ENCODE data around the gene PIGR.

DNA sequence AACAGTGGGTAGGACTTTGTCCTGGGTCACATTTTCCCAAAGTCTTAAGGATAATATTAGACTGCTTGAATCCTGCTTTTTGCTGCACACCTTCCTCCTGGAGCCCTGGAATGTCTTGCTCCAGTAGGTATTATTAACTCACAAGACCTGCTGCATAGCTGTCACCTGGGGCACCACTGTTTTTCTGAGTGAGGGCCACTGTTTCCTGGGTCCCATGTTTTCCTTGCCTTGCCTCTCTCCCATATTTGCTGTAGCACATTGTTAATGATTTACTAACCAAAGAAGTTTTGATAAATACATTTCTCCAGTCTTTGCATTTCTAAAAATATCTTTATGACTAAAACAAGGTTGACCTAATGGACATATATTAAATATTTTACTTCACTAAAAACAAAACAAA, 46.5 kb upstream of the PIGR start:
- no peak for TF ChIP-seq EZH2 (IDR thresholded peaks at IDR 0.05; ENCODE audit: borderline replicate concordance, control insufficient read depth, low read depth, low read length)
- no peak for TF ChIP-seq SIN3A (IDR thresholded peaks at IDR 0.05; ENCODE audit: low read depth, low read length)
- TF ChIP-seq, protein P1, sequence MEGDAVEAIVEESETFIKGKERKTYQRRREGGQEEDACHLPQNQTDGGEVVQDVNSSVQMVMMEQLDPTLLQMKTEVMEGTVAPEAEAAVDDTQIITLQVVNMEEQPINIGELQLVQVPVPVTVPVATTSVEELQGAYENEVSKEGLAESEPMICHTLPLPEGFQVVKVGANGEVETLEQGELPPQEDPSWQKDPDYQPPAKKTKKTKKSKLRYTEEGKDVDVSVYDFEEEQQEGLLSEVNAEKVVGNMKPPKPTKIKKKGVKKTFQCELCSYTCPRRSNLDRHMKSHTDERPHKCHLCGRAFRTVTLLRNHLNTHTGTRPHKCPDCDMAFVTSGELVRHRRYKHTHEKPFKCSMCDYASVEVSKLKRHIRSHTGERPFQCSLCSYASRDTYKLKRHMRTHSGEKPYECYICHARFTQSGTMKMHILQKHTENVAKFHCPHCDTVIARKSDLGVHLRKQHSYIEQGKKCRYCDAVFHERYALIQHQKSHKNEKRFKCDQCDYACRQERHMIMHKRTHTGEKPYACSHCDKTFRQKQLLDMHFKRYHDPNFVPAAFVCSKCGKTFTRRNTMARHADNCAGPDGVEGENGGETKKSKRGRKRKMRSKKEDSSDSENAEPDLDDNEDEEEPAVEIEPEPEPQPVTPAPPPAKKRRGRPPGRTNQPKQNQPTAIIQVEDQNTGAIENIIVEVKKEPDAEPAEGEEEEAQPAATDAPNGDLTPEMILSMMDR (IDR thresholded peaks at IDR 0.05 in 2 of 3, conservative IDR thresholded peaks at IDR 0.05 in 1 of 3; ENCODE audit: control insufficient read depth in 2 of 3, extremely low read depth in 1 of 3, insufficient read depth in 1 of 3, low read depth in 3 of 3, low read length in 3 of 3), result no peak
- no peak for TF ChIP-seq CHD1 (IDR thresholded peaks at IDR 0.05; ENCODE audit: low read depth, low read length)
- no peak for TF ChIP-seq TARDBP (IDR thresholded peaks at IDR 0.05; ENCODE audit: borderline replicate concordance)
- no peak for TF ChIP-seq EP300 (IDR thresholded peaks at IDR 0.05; ENCODE audit: borderline replicate concordance in 1 of 2, control insufficient read depth in 1 of 2, low read depth in 2 of 2, low read length in 2 of 2)
- no peak for TF ChIP-seq NFIC (IDR thresholded peaks at IDR 0.05; ENCODE audit: low read depth, low read length)
- no peak for TF ChIP-seq POLR2AphosphoS5 (IDR thresholded peaks at IDR 0.05; ENCODE audit: low read length)
- TF ChIP-seq, protein P2, sequence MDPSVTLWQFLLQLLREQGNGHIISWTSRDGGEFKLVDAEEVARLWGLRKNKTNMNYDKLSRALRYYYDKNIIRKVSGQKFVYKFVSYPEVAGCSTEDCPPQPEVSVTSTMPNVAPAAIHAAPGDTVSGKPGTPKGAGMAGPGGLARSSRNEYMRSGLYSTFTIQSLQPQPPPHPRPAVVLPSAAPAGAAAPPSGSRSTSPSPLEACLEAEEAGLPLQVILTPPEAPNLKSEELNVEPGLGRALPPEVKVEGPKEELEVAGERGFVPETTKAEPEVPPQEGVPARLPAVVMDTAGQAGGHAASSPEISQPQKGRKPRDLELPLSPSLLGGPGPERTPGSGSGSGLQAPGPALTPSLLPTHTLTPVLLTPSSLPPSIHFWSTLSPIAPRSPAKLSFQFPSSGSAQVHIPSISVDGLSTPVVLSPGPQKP (IDR thresholded peaks at IDR 0.05; ENCODE audit: low read depth, low read length), result no peak
- TF ChIP-seq PAX5 (IDR thresholded peaks at IDR 0.05; ENCODE audit: borderline replicate concordance, low read depth, low read length), result no peak
- TF ChIP-seq ZNF274 (IDR thresholded peaks at IDR 0.05; ENCODE audit: insufficient read depth, insufficient read length), result no peak
- no peak for TF ChIP-seq NR2C2 (IDR thresholded peaks at IDR 0.05; ENCODE audit: borderline replicate concordance, control insufficient read depth, insufficient read length, low read depth)
- TF ChIP-seq NBN (IDR thresholded peaks at IDR 0.05), result no peak
- TF ChIP-seq BHLHE40 (IDR thresholded peaks at IDR 0.05; ENCODE audit: borderline replicate concordance in 1 of 2, low read depth in 2 of 2, low read length in 1 of 2), result no peak
